Prostate gland (tissue), 2 donors: ENCODE measurements around the gene PRKAR1B. TPM values are rescaled to one million over a fixed set of nuclear protein-coding genes. Genes with fewer than 3 reads are reported as not detected.
"Not testable (repeated sequence)": the region's sequence is repeated elsewhere in the genome, so short reads cannot be mapped to it uniquely, and the experiment has no call there.

Experiments used
- DNase-seq: peaks from one replicate; pipeline ENCODE4 v3.0.0-alpha.2; 2019; ENCODE audit warnings: low spot score
- H3K27ac ChIP-seq, 2 donors: fragments of 200-600 bp; sonication (generic); 2 replicates each; pipeline ENCODE4 v1.5.1; 2017 to 2019
- H3K27me3 ChIP-seq: fragments of 200-600 bp; sonication (generic); replicated peaks from 2 replicates; pipeline ENCODE4 v1.5.1; 2019; ENCODE audit not compliant: insufficient read depth
- H3K36me3 ChIP-seq, 2 donors: fragments of 200-600 bp; sonication (generic); 1 replicate in 1 of 2; 2 replicates in 1 of 2; pipeline versions ENCODE4 v1.5.1 to v1.8.1; 2017 to 2019
- H3K4me1 ChIP-seq: fragments of 200-600 bp; sonication (generic); replicated peaks from 2 replicates; pipeline ENCODE4 v1.5.1; 2019
- H3K4me3 ChIP-seq, 2 donors: fragments of 200-600 bp; sonication (generic); 2 replicates each; pipeline ENCODE4 v1.5.1; 2017 to 2019
- H3K9me3 ChIP-seq: fragments of 200-600 bp; sonication (generic); 2 replicates; pipeline ENCODE4 v1.5.1; 2017
- POLR2A ChIP-seq: fragments of 450-650 bp; IDR thresholded peaks from one replicate; pipeline ENCODE4 v1.6.1; 2016; ENCODE audit warnings: antibody characterized with exemption, mild to moderate bottlenecking
- POLR2AphosphoS5 ChIP-seq: sonication (generic); formaldehyde crosslinking; IDR thresholded peaks from one replicate; pipeline ENCODE4 v1.6.1; 2017; ENCODE audit warnings: antibody characterized with exemption
- WGBS: methylation state at CpG from one replicate; pipeline ENCODE4 v1.1.5; 2018; 5-methylcytosine and 5-hydroxymethylcytosine counted together
- intact Hi-C: fragments of 100-400 bp; cut with DNase I; formaldehyde crosslinking; loops from one replicate; pipeline ENCODE4 v1.14.2; 2022
- total RNA-seq, 2 donors: library from RNA; depleted of rRNA; stranded (reverse); fragments of >200 nt; gene quantifications; one replicate each; pipeline ENCODE4 v1.1.0, GENCODE V29; 2016
- TF ChIP-seq, protein P1 (sequence below), 4 experiments: fragments of 200-600 bp in 2 of 4; fragments of 450-650 bp in 2 of 4; sonication (generic) in 2 of 4; IDR thresholded peaks; 1 replicate in 3 of 4; 2 replicates in 1 of 4; pipeline ENCODE4 v1.5.1; 2016 to 2019; ENCODE audit warnings: antibody characterized with exemption in 4 of 4, mild to moderate bottlenecking in 2 of 4, moderate library complexity in 2 of 4

Gene PRKAR1B
- total RNA-seq, 2 donors from 2014 or later, result 20.2 to 44.8 TPM

- DNase-seq, result no peak
- H3K36me3 ChIP-seq, result peaks cover 2 to 4% of the 10 kb centered on the region in 2 donors
- H3K4me3 ChIP-seq, result no peak overlapping the region
- intact Hi-C loops, result no loop called here
- 94% methylated on average over 40 of the region's 40 CpGs for WGBS
- TF ChIP-seq POLR2A (no peak), POLR2AphosphoS5 (no peak)
- TF ChIP-seq, protein P1, sequence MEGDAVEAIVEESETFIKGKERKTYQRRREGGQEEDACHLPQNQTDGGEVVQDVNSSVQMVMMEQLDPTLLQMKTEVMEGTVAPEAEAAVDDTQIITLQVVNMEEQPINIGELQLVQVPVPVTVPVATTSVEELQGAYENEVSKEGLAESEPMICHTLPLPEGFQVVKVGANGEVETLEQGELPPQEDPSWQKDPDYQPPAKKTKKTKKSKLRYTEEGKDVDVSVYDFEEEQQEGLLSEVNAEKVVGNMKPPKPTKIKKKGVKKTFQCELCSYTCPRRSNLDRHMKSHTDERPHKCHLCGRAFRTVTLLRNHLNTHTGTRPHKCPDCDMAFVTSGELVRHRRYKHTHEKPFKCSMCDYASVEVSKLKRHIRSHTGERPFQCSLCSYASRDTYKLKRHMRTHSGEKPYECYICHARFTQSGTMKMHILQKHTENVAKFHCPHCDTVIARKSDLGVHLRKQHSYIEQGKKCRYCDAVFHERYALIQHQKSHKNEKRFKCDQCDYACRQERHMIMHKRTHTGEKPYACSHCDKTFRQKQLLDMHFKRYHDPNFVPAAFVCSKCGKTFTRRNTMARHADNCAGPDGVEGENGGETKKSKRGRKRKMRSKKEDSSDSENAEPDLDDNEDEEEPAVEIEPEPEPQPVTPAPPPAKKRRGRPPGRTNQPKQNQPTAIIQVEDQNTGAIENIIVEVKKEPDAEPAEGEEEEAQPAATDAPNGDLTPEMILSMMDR (IDR thresholded peaks at IDR 0.05), result no peak
- no peaks in the 10 kb centered on the region for H3K27me3 ChIP-seq
- H3K27ac ChIP-seq, result no peak overlapping the region
- H3K9me3 ChIP-seq, result no peaks in the 10 kb centered on the region
- peaks cover 3% of the 10 kb centered on the region for H3K4me1 ChIP-seq
These were observed 19.3 kb upstream of the PRKAR1B start for GRCh38 chr7:746155-747061.

DNA sequence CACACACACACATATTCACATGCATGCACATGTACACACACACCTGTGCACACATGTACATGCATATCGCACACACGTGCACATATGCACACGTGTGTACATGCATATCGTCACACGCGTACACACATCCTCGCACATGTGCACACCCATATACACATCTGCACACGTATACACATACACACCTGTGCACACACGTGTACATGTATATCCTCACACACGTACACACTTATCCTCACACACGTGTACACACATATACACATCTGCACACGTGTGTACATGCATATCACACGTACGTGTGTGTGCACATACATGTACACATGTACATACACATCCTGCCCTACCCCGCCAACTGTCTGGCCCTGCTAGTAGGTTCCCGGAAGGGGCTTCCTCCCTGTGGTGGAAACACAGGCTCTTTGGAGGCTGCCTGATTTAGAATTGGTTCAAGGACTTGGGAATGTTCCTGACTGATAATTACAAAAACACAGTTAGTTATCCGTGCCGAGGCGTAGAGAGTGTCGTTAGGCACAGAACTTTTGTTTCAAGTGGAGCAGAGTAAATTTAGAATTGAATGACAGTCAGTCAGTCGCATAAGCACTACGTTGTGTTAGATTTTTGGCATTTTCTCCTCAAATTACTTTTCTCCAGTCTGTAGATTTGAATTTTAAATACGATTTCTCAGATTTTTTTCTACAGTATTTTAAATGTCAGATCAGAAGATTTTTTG is 18.5 kb upstream of the PRKAR1B start:
- intact Hi-C loops, result no loop called here

DNA sequence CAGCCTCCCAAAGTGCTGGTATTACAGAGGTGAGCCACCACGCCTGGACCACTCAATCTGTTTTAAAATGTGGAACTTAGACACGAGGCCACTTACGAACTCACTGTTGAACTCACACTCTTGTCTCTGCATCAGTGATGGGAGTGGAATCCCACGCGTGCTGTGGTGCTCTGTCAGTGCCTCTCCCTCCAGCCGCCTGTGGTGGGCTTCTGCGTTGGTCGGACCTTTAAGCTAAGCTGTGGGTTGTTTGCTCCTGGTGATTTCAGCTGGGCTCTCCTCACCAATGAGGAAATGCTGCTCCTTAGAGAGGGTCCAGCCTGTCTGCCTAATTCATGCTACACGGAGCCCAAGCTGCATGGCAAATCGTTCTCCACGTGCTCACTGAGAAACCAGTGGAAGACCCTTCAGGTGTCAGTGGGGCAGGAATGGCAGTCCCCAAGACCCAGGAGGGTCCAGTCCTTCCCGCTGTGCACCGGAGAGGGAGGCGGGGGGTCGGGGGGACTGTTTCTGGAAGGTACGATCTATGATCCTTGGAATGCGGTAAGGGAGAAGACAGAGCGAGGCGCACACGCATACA is 17.9 kb upstream of the PRKAR1B start:
- Histone ChIP-seq H3K36me3 (peaks cover 5 to 16% of the 10 kb centered on the region in 2 donors), H3K4me1 (peaks cover 3% of the 10 kb centered on the region), H3K27me3 (no peaks in the 10 kb centered on the region), H3K4me3 (no peak overlapping the region), H3K27ac (no peak overlapping the region), H3K9me3 (no peaks in the 10 kb centered on the region)
- DNase-seq, result no peak
- TF ChIP-seq, protein P1 (IDR thresholded peaks at IDR 0.05), result no peak
- TF ChIP-seq POLR2AphosphoS5, result no peak
- no peak for TF ChIP-seq POLR2A
- WGBS, result 96% methylated on average over 20 of the region's 20 CpGs
- intact Hi-C loops, result no loop called here

More for the DNA sequence above, 18.5 kb upstream of the PRKAR1B start:
- H3K27ac ChIP-seq, result no peak overlapping the region
- no peak for DNase-seq
- TF ChIP-seq POLR2A, result no peak
- TF ChIP-seq, protein P1 (IDR thresholded peaks at IDR 0.05), result no peak
- H3K27me3 ChIP-seq, result no peaks in the 10 kb centered on the region
- no peak overlapping the region for H3K4me3 ChIP-seq
- 91% methylated on average over 23 of the region's 23 CpGs for WGBS
- peaks cover 3% of the 10 kb centered on the region for H3K4me1 ChIP-seq
- H3K9me3 ChIP-seq, result no peaks in the 10 kb centered on the region
- peaks cover 5 to 10% of the 10 kb centered on the region in 2 donors for H3K36me3 ChIP-seq

DNA sequence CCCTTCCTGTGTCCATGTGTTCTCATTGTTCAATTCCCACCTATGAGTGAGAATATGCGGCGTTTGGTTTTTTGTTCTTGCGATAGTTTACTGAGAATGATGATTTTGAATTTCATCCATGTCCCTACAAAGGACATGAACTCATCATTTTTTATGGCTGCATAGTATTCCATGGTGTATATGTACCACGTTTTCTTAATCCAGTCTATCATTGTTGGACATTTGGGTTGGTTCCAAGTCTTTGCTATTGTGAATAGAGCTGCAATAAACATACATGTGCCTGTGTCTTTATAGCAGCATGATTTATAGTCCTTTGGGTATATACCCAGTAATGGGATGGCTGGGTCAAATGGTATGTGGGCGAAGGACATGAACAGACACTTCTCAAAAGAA is 17.0 kb upstream of the PRKAR1B start:
- WGBS, result 92% methylated on average over 5 of the region's 5 CpGs
- H3K4me3 ChIP-seq, DNase-seq, H3K27ac ChIP-seq, H3K9me3 ChIP-seq, H3K27me3 ChIP-seq, H3K4me1 ChIP-seq, intact Hi-C loops: not testable (repeated sequence)
- H3K36me3 ChIP-seq, result peaks cover 5 to 18% of the 10 kb centered on the region in 2 donors

GRCh38 chr7:743341-744127 is 16.5 kb upstream of the PRKAR1B start:
- 83% methylated on average over 14 of the region's 14 CpGs for WGBS
- H3K4me3 ChIP-seq, DNase-seq, H3K27me3 ChIP-seq, H3K4me1 ChIP-seq, H3K27ac ChIP-seq, intact Hi-C loops, H3K9me3 ChIP-seq: not testable (repeated sequence)
- H3K36me3 ChIP-seq, result peaks cover 5 to 18% of the 10 kb centered on the region in 2 donors
